ENCODE results near the gene TBX15.
A peak's percentile ranks its signal among the peaks of the same experiment; 100 is the strongest.

The TBX15 gene

GRCh38 chr1:118868387-118868786 is 119.8 kb downstream of the TBX15 start:
- no peak for DNase-seq (ENCODE audit: low read depth, low spot score)
- no peak overlapping the region for H3K4me3 ChIP-seq (ENCODE audit: low read depth, low read length)
- no peak for TF ChIP-seq CTCF (IDR thresholded peaks at IDR 0.05; ENCODE audit: low read depth, low read length)
- in situ Hi-C loops (cut with HindIII; ENCODE audit: low sequenced_read_pairs) = no loop called here

GRCh38 chr1:118866330-118866729 is 121.8 kb downstream of the TBX15 start:
- DNase-seq (ENCODE audit: low read depth, low spot score) = no peak
- TF ChIP-seq CTCF (IDR thresholded peaks at IDR 0.05; ENCODE audit: low read depth, low read length) = no peak
- no peak overlapping the region for H3K4me3 ChIP-seq (ENCODE audit: low read depth, low read length)
- in situ Hi-C loops (cut with HindIII; ENCODE audit: low sequenced_read_pairs) = no loop called here

GRCh38 chr1:118863688-118864087 is 124.5 kb downstream of the TBX15 start:
- no peak for DNase-seq (ENCODE audit: low read depth, low spot score)
- in situ Hi-C loops (cut with HindIII; ENCODE audit: low sequenced_read_pairs) = no loop called here
- no peak for TF ChIP-seq CTCF (IDR thresholded peaks at IDR 0.05; ENCODE audit: low read depth, low read length)
- H3K4me3 ChIP-seq (ENCODE audit: low read depth, low read length) = no peak overlapping the region

GRCh38 chr1:118862755-118863154 is 125.4 kb downstream of the TBX15 start:
- DNase-seq (ENCODE audit: low read depth, low spot score) = peak; percentile 14

GRCh38 chr1:118861216-118861615 is 126.9 kb downstream of the TBX15 start:
- no peak for TF ChIP-seq CTCF (IDR thresholded peaks at IDR 0.05; ENCODE audit: low read depth, low read length)
- DNase-seq (ENCODE audit: low read depth, low spot score) = no peak
- in situ Hi-C loops (cut with HindIII; ENCODE audit: low sequenced_read_pairs) = no loop called here
- no peak overlapping the region for H3K4me3 ChIP-seq (ENCODE audit: low read depth, low read length)

More at GRCh38 chr1:118862755-118863154, 125.4 kb downstream of the TBX15 start:
- in situ Hi-C loops (cut with HindIII; ENCODE audit: low sequenced_read_pairs) = no loop called here
- no peak for TF ChIP-seq CTCF (IDR thresholded peaks at IDR 0.05; ENCODE audit: low read depth, low read length)
- H3K4me3 ChIP-seq (ENCODE audit: low read depth, low read length) = no peak overlapping the region

GRCh38 chr1:118859999-118860398 is 128.1 kb downstream of the TBX15 start:
- no peak for TF ChIP-seq CTCF (IDR thresholded peaks at IDR 0.05; ENCODE audit: low read depth, low read length)
- in situ Hi-C loops (cut with HindIII; ENCODE audit: low sequenced_read_pairs) = no loop called here
- H3K4me3 ChIP-seq (ENCODE audit: low read depth, low read length) = no peak overlapping the region
- no peak for DNase-seq (ENCODE audit: low read depth, low spot score)

GRCh38 chr1:118846443-118846842 is 141.7 kb downstream of the TBX15 start:
- H3K4me3 ChIP-seq (ENCODE audit: low read depth, low read length) = no peak overlapping the region
- in situ Hi-C loops (cut with HindIII; ENCODE audit: low sequenced_read_pairs) = no loop called here
- no peak for DNase-seq (ENCODE audit: low read depth, low spot score)
- no peak for TF ChIP-seq CTCF (IDR thresholded peaks at IDR 0.05; ENCODE audit: low read depth, low read length)

All from astrocyte of the spinal cord (primary cell).